GM23338 (cell line): ENCODE results near the gene SLC45A2. TPM values are rescaled to one million over a fixed set of nuclear protein-coding genes. Genes with fewer than 3 reads are reported as not detected.

ENCODE experiments used
- ATAC-seq: fragments of 200-7000 bp; cut with Tn5 transposase; 3 replicates; pipeline ENCODE4 v1.9.1; 2020
- DNase-seq: peaks from one replicate; pipeline ENCODE4 v3.0.0-alpha.2; 2015; ENCODE audit warnings: low spot score
- H2AFZ ChIP-seq: fragments of 200-600 bp; sonication (generic); 2 replicates; pipeline ENCODE4 v1.8.0; 2016; ENCODE audit warnings: antibody characterized with exemption, mild to moderate bottlenecking, moderate library complexity
- H3F3A ChIP-seq: fragments of 200-600 bp; sonication (generic); replicated peaks from 2 replicates; pipeline ENCODE4 v1.8.0; 2017; ENCODE audit warnings: antibody characterized with exemption, mixed run types, low read depth
- H3K27ac ChIP-seq: fragments of 200-600 bp; sonication (generic); 2 replicates; pipeline ENCODE4 v1.6.1; 2016; ENCODE audit warnings: low read depth
- H3K27me3 ChIP-seq: fragments of 200-600 bp; sonication (generic); 2 replicates; pipeline ENCODE4 v1.8.0; 2016; ENCODE audit warnings: mild to moderate bottlenecking, mixed run types, moderate library complexity; ENCODE audit not compliant: insufficient read depth
- H3K36me3 ChIP-seq: fragments of 200-600 bp; sonication (generic); 2 replicates; pipeline ENCODE4 v1.8.0; 2016; ENCODE audit warnings: mild to moderate bottlenecking; ENCODE audit not compliant: insufficient read depth
- H3K4me1 ChIP-seq: fragments of 200-600 bp; sonication (generic); 2 replicates; pipeline ENCODE4 v1.8.0; 2016; ENCODE audit warnings: mild to moderate bottlenecking, moderate library complexity; ENCODE audit not compliant: insufficient read depth
- H3K4me2 ChIP-seq: fragments of 200-600 bp; sonication (generic); 2 replicates; pipeline ENCODE4 v1.7.1; 2017; ENCODE audit warnings: mixed run types
- H3K4me3 ChIP-seq: fragments of 200-600 bp; sonication (generic); 2 replicates; pipeline ENCODE4 v1.6.1; 2016; ENCODE audit warnings: mixed run types
- H3K79me2 ChIP-seq: fragments of 200-600 bp; sonication (generic); replicated peaks from 2 replicates; pipeline ENCODE4 v1.8.0; 2017; ENCODE audit warnings: mild to moderate bottlenecking; ENCODE audit not compliant: insufficient read depth
- H3K9me2 ChIP-seq: fragments of 200-600 bp; sonication (generic); 2 replicates; pipeline ENCODE4 v1.8.0; 2017; ENCODE audit not compliant: insufficient read depth
- H4K20me1 ChIP-seq: fragments of 200-600 bp; sonication (generic); replicated peaks from 2 replicates; pipeline ENCODE4 v1.8.0; 2017; ENCODE audit warnings: mild to moderate bottlenecking; ENCODE audit not compliant: insufficient read depth
- H3K27ac Mint-ChIP-seq: 2 replicates; pipeline ENCODE4 v1.8.0; 2020; ENCODE audit warnings: inconsistent platforms, mild to moderate bottlenecking, moderate library complexity, mixed read lengths
- H3K27me3 Mint-ChIP-seq: 3 replicates; pipeline ENCODE4 v1.8.0; 2022; ENCODE audit warnings: low read depth, mild to moderate bottlenecking, moderate library complexity, mixed read lengths, inconsistent platforms; ENCODE audit not compliant: insufficient read depth, poor library complexity
- H3K36me3 Mint-ChIP-seq: 3 replicates; pipeline ENCODE4 v1.8.0; 2021; ENCODE audit warnings: low read depth, mild to moderate bottlenecking, inconsistent platforms, moderate library complexity, mixed read lengths
- H3K4me1 Mint-ChIP-seq: 3 replicates; pipeline ENCODE4 v1.8.0; 2020; ENCODE audit warnings: mild to moderate bottlenecking, inconsistent platforms, mixed read lengths
- H3K4me3 Mint-ChIP-seq: 3 replicates; pipeline ENCODE4 v1.8.0; 2021; ENCODE audit warnings: moderate library complexity, mild to moderate bottlenecking, inconsistent platforms, mixed read lengths
- H3K9me3 Mint-ChIP-seq: 3 replicates; pipeline ENCODE4 v1.8.0; 2020; ENCODE audit warnings: moderate library complexity, mild to moderate bottlenecking, inconsistent platforms, mixed read lengths
- CREB1 ChIP-seq: fragments of 250-450 bp; sonication (Bioruptor Pico); IDR thresholded peaks from 2 replicates; pipeline ENCODE4 v1.5.0; 2020; ENCODE audit warnings: low read depth, mild to moderate bottlenecking, moderate library complexity
- EZH2 ChIP-seq: fragments of 200-600 bp; sonication (generic); IDR thresholded peaks from one replicate; pipeline ENCODE4 v1.8.0; 2017; ENCODE audit warnings: antibody characterized with exemption, mild to moderate bottlenecking, low read depth; ENCODE audit not compliant: unreplicated experiment
- EZH2phosphoT487 ChIP-seq: fragments of 200-600 bp; sonication (generic); IDR thresholded peaks from one replicate; pipeline ENCODE4 v1.8.1; 2018; ENCODE audit warnings: antibody characterized with exemption; ENCODE audit not compliant: unreplicated experiment
- JUNB ChIP-seq: IDR thresholded peaks from one replicate; pipeline ENCODE4 v1.6.1; 2016; ENCODE audit warnings: antibody characterized with exemption; ENCODE audit not compliant: unreplicated experiment
- NANOG ChIP-seq: IDR thresholded peaks from 2 replicates; pipeline ENCODE4 v1.6.1; 2016; ENCODE audit warnings: antibody characterized with exemption, borderline replicate concordance
- STAT1 ChIP-seq: IDR thresholded peaks from one replicate; pipeline ENCODE4 v1.6.1; 2016; ENCODE audit warnings: antibody characterized with exemption; ENCODE audit not compliant: unreplicated experiment
- ZNF114 ChIP-seq: fragments of 250-450 bp; sonication (Bioruptor Pico); IDR thresholded peaks from 2 replicates; pipeline ENCODE4 v1.5.0; 2020; ENCODE audit warnings: mild to moderate bottlenecking, moderate library complexity
- ZNF331 ChIP-seq: fragments of 250-450 bp; sonication (Bioruptor Pico); IDR thresholded peaks from 2 replicates; pipeline ENCODE4 v1.5.0; 2020; ENCODE audit warnings: low read depth, mild to moderate bottlenecking, moderate library complexity
- polyA plus RNA-seq: library from polyadenylated mRNA; unstranded; fragments of >200 nt; fragmentation: Nextera tagmentation; extraction: Ambion mirVana; gene quantifications from 2 replicates; pipeline ENCODE4 v1.2.1, GENCODE V29; 2016
- total RNA-seq: library from RNA; depleted of rRNA; stranded (reverse); fragments of >200 nt; shearing (Covaris generic); gene quantifications from 2 replicates; pipeline ENCODE4 v1.2.3, GENCODE V29; 2014
- TF ChIP-seq, protein P1 (sequence below): fragments of 250-450 bp; sonication (Bioruptor Pico); IDR thresholded peaks from 2 replicates; pipeline ENCODE4 v1.5.0; 2020; ENCODE audit warnings: mild to moderate bottlenecking, moderate library complexity
- TF ChIP-seq, protein P2 (sequence below): IDR thresholded peaks from one replicate; pipeline ENCODE4 v1.6.1; 2018; ENCODE audit warnings: antibody characterized with exemption; ENCODE audit not compliant: unreplicated experiment
- TF ChIP-seq, protein P3 (sequence below), 2 experiments: fragments of 200-600 bp in 1 of 2; sonication (generic) in 1 of 2; conservative IDR thresholded peaks; 2 replicates each; pipeline versions ENCODE4 v1.5.1 to v1.6.1; 2016 to 2017; ENCODE audit warnings: antibody characterized with exemption in 2 of 2, low read depth in 2 of 2, mild to moderate bottlenecking in 2 of 2, moderate library complexity in 1 of 2

The SLC45A2 gene
- total and polyA plus RNA-seq, 2 experiments from 2014 or later, result not detected

DNA sequence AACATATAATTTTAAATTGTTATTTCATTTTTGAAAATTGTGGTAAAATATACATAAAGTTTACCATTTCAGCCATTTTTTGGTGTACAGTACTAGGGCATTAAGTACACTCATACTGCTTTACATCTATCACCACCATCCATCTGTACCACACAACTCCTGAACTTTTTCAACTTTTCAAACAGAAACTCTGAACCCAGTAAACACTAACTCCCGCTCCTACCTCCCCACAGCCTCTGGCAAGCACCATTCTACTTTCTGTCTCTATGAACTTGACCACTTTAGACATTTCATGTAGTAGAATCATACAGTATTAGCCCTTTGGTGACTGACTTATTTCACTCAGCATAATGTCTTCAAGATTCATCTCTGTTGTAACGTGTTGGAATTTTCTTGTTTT, 8.4 kb upstream of the SLC45A2 start:
- H3K27me3 ChIP-seq, result no peaks in the 10 kb centered on the region
- H3F3A ChIP-seq, result no peaks in the 10 kb centered on the region
- ATAC-seq, result no peak
- TF ChIP-seq NANOG, result no peak
- DNase-seq, result no peak
- no peaks in the 10 kb centered on the region; the same call in 2 of the 3 replicates for H3K9me3 Mint-ChIP-seq
- H3K36me3 Mint-ChIP-seq, result peaks cover 21% of the 10 kb centered on the region
- no peak overlapping the region for H3K4me3 ChIP-seq
- H3K4me1 Mint-ChIP-seq, result peaks cover 18% of the 10 kb centered on the region; the same call in 2 of the 3 replicates
- no peaks in the 10 kb centered on the region for H3K4me1 ChIP-seq
- no peak overlapping the region for H3K4me3 Mint-ChIP-seq
- H3K27ac ChIP-seq, result no peak overlapping the region
- no peak overlapping the region for H3K4me2 ChIP-seq
- H3K9me2 ChIP-seq, result peaks cover 1% of the 10 kb centered on the region; the same call in 1 of the 2 replicates
- no peaks in the 10 kb centered on the region for H3K79me2 ChIP-seq
- no peak overlapping the region for H2AFZ ChIP-seq
- H4K20me1 ChIP-seq, result no peaks in the 10 kb centered on the region
- H3K27ac Mint-ChIP-seq, result no peak overlapping the region
- H3K36me3 ChIP-seq, result no peaks in the 10 kb centered on the region; the same call in 1 of the 2 replicates
- no peaks in the 10 kb centered on the region for H3K27me3 Mint-ChIP-seq

DNA sequence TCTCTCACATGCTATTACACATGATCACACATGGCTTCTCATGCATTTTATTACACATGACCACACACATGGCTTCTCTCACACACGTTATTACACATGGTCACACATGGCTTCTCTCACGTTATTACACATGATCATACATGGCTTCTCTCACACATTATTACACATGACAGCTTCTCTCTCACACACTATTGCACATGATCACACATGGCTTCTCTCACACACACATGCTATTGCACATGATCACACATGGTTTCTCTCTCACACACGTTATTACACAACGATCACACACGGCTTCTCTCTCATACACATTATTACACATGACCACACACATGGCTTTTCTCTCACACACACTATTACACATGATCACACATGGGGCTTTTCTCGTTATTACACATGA, 954 bp upstream of the SLC45A2 start:
- Histone ChIP-seq H3F3A (peaks cover 12% of the 10 kb centered on the region), H4K20me1 (no peaks in the 10 kb centered on the region), H3K4me2 (no peak overlapping the region), H3K9me2 (peaks cover 17% of the 10 kb centered on the region), H3K4me1 (peaks cover 9% of the 10 kb centered on the region; the same call in 1 of the 2 replicates), H3K27ac (no peak overlapping the region), H3K27me3 (no peaks in the 10 kb centered on the region), H3K79me2 (no peaks in the 10 kb centered on the region), H2AFZ (no peak overlapping the region), H3K36me3 (no peaks in the 10 kb centered on the region; the same call in 1 of the 2 replicates), H3K4me3 (no peak overlapping the region)
- no peaks in the 10 kb centered on the region; the same call in 2 of the 3 replicates for H3K9me3 Mint-ChIP-seq
- H3K4me3 Mint-ChIP-seq, result no peak overlapping the region
- no peaks in the 10 kb centered on the region; the same call in 2 of the 3 replicates for H3K4me1 Mint-ChIP-seq
- H3K36me3 Mint-ChIP-seq, result peaks cover 24% of the 10 kb centered on the region
- DNase-seq, result no peak
- ATAC-seq, result no peak
- no peak overlapping the region for H3K27ac Mint-ChIP-seq
- H3K27me3 Mint-ChIP-seq, result no peaks in the 10 kb centered on the region
- TF ChIP-seq, protein P1, sequence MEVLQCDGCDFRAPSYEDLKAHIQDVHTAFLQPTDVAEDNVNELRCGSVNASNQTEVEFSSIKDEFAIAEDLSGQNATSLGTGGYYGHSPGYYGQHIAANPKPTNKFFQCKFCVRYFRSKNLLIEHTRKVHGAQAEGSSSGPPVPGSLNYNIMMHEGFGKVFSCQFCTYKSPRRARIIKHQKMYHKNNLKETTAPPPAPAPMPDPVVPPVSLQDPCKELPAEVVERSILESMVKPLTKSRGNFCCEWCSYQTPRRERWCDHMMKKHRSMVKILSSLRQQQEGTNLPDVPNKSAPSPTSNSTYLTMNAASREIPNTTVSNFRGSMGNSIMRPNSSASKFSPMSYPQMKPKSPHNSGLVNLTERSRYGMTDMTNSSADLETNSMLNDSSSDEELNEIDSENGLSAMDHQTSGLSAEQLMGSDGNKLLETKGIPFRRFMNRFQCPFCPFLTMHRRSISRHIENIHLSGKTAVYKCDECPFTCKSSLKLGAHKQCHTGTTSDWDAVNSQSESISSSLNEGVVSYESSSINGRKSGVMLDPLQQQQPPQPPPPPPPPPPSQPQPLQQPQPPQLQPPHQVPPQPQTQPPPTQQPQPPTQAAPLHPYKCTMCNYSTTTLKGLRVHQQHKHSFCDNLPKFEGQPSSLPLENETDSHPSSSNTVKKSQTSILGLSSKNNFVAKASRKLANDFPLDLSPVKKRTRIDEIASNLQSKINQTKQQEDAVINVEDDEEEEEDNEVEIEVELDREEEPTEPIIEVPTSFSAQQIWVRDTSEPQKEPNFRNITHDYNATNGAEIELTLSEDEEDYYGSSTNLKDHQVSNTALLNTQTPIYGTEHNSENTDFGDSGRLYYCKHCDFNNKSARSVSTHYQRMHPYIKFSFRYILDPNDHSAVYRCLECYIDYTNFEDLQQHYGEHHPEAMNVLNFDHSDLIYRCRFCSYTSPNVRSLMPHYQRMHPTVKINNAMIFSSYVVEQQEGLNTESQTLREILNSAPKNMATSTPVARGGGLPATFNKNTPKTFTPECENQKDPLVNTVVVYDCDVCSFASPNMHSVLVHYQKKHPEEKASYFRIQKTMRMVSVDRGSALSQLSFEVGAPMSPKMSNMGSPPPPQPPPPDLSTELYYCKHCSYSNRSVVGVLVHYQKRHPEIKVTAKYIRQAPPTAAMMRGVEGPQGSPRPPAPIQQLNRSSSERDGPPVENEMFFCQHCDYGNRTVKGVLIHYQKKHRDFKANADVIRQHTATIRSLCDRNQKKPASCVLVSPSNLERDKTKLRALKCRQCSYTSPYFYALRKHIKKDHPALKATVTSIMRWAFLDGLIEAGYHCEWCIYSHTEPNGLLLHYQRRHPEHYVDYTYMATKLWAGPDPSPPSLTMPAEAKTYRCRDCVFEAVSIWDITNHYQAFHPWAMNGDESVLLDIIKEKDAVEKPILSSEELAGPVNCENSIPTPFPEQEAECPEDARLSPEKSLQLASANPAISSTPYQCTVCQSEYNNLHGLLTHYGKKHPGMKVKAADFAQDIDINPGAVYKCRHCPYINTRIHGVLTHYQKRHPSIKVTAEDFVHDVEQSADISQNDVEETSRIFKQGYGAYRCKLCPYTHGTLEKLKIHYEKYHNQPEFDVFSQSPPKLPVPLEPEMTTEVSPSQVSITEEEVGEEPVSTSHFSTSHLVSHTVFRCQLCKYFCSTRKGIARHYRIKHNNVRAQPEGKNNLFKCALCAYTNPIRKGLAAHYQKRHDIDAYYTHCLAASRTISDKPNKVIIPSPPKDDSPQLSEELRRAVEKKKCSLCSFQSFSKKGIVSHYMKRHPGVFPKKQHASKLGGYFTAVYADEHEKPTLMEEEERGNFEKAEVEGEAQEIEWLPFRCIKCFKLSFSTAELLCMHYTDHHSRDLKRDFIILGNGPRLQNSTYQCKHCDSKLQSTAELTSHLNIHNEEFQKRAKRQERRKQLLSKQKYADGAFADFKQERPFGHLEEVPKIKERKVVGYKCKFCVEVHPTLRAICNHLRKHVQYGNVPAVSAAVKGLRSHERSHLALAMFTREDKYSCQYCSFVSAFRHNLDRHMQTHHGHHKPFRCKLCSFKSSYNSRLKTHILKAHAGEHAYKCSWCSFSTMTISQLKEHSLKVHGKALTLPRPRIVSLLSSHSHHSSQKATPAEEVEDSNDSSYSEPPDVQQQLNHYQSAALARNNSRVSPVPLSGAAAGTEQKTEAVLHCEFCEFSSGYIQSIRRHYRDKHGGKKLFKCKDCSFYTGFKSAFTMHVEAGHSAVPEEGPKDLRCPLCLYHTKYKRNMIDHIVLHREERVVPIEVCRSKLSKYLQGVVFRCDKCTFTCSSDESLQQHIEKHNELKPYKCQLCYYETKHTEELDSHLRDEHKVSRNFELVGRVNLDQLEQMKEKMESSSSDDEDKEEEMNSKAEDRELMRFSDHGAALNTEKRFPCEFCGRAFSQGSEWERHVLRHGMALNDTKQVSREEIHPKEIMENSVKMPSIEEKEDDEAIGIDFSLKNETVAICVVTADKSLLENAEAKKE (CRISPR knock-in tag), result no peak
- no peak for TF ChIP-seq ZNF331 (CRISPR knock-in tag)
- TF ChIP-seq JUNB, result no peak
- TF ChIP-seq, protein P2, sequence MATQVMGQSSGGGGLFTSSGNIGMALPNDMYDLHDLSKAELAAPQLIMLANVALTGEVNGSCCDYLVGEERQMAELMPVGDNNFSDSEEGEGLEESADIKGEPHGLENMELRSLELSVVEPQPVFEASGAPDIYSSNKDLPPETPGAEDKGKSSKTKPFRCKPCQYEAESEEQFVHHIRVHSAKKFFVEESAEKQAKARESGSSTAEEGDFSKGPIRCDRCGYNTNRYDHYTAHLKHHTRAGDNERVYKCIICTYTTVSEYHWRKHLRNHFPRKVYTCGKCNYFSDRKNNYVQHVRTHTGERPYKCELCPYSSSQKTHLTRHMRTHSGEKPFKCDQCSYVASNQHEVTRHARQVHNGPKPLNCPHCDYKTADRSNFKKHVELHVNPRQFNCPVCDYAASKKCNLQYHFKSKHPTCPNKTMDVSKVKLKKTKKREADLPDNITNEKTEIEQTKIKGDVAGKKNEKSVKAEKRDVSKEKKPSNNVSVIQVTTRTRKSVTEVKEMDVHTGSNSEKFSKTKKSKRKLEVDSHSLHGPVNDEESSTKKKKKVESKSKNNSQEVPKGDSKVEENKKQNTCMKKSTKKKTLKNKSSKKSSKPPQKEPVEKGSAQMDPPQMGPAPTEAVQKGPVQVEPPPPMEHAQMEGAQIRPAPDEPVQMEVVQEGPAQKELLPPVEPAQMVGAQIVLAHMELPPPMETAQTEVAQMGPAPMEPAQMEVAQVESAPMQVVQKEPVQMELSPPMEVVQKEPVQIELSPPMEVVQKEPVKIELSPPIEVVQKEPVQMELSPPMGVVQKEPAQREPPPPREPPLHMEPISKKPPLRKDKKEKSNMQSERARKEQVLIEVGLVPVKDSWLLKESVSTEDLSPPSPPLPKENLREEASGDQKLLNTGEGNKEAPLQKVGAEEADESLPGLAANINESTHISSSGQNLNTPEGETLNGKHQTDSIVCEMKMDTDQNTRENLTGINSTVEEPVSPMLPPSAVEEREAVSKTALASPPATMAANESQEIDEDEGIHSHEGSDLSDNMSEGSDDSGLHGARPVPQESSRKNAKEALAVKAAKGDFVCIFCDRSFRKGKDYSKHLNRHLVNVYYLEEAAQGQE, result no peak
- TF ChIP-seq, protein P3, sequence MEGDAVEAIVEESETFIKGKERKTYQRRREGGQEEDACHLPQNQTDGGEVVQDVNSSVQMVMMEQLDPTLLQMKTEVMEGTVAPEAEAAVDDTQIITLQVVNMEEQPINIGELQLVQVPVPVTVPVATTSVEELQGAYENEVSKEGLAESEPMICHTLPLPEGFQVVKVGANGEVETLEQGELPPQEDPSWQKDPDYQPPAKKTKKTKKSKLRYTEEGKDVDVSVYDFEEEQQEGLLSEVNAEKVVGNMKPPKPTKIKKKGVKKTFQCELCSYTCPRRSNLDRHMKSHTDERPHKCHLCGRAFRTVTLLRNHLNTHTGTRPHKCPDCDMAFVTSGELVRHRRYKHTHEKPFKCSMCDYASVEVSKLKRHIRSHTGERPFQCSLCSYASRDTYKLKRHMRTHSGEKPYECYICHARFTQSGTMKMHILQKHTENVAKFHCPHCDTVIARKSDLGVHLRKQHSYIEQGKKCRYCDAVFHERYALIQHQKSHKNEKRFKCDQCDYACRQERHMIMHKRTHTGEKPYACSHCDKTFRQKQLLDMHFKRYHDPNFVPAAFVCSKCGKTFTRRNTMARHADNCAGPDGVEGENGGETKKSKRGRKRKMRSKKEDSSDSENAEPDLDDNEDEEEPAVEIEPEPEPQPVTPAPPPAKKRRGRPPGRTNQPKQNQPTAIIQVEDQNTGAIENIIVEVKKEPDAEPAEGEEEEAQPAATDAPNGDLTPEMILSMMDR (conservative IDR thresholded peaks at IDR 0.05; ENCODE audit: low read depth in 2 of 2), result no peak
- no peak for TF ChIP-seq NANOG
- TF ChIP-seq EZH2, result no peak
- TF ChIP-seq STAT1, result no peak
- no peak for TF ChIP-seq ZNF114 (CRISPR knock-in tag)
- TF ChIP-seq CREB1 (CRISPR knock-in tag), result no peak
- TF ChIP-seq EZH2phosphoT487, result no peak
